SH-SY5Y (cell line): Measurements from ENCODE around the gene ARHGEF4.

Experiments used
- GATA2 ChIP-seq: IDR thresholded peaks from 2 replicates; pipeline ENCODE4 v1.6.1; 2011; ENCODE audit warnings: mild to moderate bottlenecking, low read depth, low read length
- GATA3 ChIP-seq: IDR thresholded peaks from 2 replicates; pipeline ENCODE4 v1.6.1; 2011; ENCODE audit warnings: low read depth, mild to moderate bottlenecking, low read length, moderate library complexity

ARHGEF4 gene

DNA sequence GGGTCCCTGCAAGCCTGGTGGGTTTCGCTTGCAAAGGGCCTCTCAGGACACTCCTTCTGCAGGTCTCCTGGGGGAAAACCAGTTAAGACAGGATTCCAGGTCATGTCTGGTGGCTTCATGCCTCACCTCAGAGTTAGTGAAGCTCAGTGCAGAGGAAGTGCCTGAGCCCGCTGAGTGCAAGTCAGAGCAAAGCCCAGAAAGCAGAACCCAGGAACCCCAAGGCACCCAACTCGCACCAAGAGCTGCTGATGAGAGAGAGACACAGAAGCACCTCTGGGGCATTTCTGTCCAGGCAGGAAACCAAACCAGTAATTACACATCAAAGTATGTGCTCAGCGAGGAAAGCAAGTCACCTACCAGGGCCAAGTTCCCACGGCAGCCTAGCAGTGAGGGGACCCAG lies 78.4 kb downstream of the ARHGEF4 start:
- TF ChIP-seq GATA3 (no peak), GATA2 (no peak)

GRCh38 chr2:130915595-130916437 lies 79.1 kb downstream of the ARHGEF4 start:
- TF ChIP-seq GATA2 (no peak), GATA3 (no peak)

GRCh38 chr2:130916438-130916705 lies 79.7 kb downstream of the ARHGEF4 start:
- no peak for TF ChIP-seq GATA3
- no peak for TF ChIP-seq GATA2

DNA sequence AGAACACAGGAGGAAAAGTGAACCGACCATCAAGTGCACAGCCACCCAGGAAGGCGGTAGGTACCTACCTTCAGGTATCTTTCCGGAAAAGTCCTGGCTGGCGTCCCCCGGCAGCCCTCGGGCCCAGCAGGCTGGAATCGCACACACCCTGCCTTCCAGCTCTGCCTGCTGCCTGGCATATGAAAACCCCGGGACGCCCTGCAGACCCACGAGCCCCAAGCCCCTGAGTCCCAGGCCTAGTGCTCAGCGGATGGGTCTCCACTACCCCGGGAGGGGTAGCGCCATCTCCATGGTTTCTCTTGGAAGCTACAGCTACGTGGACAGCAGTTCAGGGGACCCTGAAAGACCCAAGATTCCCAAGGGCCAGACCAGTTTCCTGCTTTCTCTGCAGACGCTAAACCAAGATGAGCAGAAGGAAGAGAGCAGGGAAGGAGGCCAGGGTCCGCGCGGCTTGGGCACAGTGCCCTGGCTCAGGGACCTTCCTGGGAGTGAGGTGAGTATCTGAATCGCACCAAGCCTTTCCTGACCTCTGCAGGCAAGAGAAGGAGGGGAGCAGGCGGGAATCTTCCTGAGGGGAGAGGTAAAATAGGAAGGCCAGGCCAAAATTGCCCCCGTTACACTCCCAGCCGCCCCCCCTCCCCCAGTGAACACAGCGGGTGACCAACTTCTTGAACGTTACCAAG lies 80.4 kb downstream of the ARHGEF4 start:
- TF ChIP-seq GATA3 (no peak), GATA2 (no peak)

- TF ChIP-seq GATA2: no peak
- TF ChIP-seq GATA3: no peak
Measured at GRCh38 chr2:130918393-130918792, 81.7 kb downstream of the ARHGEF4 start.

- no peak for TF ChIP-seq GATA3
- TF ChIP-seq GATA2: no peak
Measured at GRCh38 chr2:130920415-130921163, 83.9 kb downstream of the ARHGEF4 start.

- no peak for TF ChIP-seq GATA2
- no peak for TF ChIP-seq GATA3
Measured at GRCh38 chr2:130921164-130921476, 84.4 kb downstream of the ARHGEF4 start.

DNA sequence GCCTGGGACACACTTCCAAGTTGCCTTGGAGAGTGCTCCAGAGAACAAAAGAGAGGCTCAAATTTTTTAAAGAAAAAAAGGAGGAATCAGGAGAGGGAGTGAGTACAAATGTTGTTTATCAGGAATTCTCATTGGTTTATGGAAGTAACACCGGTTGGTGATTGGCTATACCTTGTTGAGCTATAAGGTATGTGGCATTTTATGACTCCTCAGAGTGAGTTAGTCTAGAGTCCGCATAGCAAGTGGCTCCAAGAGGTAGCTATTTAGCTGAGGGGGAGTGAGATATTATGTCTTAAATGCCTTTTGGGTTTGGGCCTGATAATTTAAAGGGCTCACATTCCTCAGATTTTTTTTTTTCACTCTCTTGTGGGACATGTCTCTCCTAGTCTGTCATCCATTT lies 85.7 kb downstream of the ARHGEF4 start:
- TF ChIP-seq GATA2: no peak
- TF ChIP-seq GATA3: no peak

DNA sequence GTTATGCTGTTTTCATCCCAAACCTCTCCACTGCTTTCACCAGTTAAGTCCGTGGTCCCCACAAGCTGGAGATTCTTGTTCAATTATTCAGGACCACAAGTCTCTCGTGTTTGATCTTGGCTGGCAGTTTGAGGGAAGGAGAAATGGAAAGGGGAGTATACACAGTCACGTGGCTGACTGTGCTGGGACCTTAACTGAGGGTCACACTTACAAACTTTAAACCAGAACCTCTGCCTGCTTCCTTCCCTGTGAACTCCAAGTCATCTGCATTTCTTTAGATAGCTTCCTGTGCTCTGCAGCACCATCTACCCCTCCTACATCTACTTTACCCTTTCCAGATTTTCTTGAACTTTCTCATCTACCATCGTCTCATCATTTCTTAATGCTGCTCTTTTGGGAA lies 91.7 kb downstream of the ARHGEF4 start:
- TF ChIP-seq GATA3 (no peak), GATA2 (no peak)

DNA sequence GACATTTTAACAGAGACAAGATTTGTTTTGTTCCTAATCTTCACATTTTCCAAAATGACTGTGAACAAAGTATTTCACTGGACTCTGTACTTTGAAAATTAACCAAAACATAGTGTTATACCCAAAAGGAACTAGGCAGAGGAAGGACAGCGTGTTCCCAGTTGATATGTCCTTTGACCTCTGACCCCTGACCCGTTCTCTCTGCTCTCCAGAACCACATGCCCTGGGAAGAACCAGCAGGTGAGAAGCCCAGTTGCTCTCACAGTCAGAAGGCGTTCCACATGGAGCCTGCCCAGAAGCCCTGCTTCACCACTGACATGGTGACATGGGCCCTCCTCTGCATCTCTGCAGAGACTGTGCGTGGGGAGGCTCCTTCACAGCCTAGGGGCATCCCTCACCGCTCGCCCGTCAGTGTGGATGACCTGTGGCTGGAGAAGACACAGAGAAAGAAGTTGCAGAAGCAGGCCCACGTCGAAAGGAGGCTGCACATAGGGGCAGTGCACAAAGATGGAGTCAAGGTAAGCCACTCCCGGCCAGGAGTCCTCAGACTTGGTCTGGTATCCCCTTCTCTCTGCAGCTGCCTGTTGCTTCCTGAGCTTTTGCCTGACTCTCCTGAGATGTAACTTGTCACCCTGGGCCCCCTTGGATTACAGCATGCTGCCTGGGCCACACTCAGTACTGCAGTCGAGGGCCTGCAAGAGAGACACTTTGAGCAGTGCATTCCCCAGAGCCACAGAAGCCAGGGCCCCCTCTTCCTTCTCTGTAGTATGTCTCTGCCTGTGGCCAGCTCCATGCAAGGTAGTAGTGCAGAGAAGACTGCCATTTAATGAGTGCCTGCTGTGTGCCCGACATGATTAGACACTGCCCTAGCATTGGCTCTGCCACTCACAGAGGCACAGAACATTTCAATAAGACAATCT lies 94.3 kb downstream of the ARHGEF4 start:
- TF ChIP-seq GATA2 (no peak), GATA3 (no peak)

GRCh38 chr2:130933501-130933900 lies 96.8 kb downstream of the ARHGEF4 start:
- TF ChIP-seq GATA2 (no peak), GATA3 (no peak)

DNA sequence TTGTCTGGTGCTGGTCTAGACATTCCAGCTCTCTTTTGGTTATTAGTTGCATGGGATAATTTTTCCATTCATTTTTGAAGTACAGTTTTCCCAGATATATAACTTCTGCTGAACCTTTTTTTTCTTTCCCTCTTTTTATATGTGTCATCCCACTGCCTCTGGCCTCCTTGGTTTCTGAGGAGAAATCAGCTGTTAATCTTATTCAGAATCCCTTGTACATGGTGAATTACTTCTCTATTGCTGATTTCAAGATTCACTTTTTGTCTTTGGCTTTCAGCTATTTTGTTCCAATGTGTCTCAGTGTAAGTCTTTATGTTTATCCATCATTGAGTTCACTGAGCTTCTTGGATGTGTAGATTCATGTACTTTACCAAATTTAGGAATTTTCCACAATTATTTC lies 99.7 kb downstream of the ARHGEF4 start:
- TF ChIP-seq GATA2 (no peak), GATA3 (no peak)

- TF ChIP-seq GATA2 (no peak), GATA3 (no peak)
Measured at GRCh38 chr2:130947967-130948366, 111.3 kb downstream of the ARHGEF4 start.

DNA sequence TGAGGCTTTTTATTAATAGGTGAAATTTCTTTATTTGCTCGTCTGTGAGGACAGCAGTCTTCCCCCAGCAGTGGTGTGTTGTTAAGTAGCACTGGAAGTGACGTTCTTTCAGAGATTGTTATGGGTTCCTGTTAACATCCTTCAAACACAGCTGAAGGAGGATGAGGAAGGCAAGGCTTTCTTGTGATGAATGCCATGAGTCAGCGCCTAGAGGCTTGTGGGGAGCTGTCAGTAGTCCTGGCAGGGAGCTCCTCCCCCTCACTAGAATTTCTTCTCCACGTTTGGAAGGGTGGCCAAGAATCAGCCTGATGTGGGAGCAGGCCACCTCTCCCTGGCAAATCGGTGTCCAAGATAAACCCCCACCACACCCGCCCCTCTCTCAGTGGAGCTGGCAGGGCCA lies 113.2 kb downstream of the ARHGEF4 start:
- TF ChIP-seq GATA2: no peak
- TF ChIP-seq GATA3: no peak
